Urinary bladder (tissue), 4 donors: ENCODE measurements around the gene HHIPL1. TPM values are rescaled to one million over a fixed set of nuclear protein-coding genes. Genes with fewer than 3 reads are reported as not detected.

Source experiments
- DNase-seq: peaks from one replicate; pipeline ENCODE4 v3.0.0-alpha.2; 2015; ENCODE audit errors: extremely low spot score
- H3K27ac ChIP-seq: one replicate; pipeline ENCODE4 v1.5.1; 2013; ENCODE audit warnings: low read depth, mild to moderate bottlenecking, moderate library complexity
- H3K36me3 ChIP-seq: one replicate; pipeline ENCODE4 v1.6.1; 2013; ENCODE audit warnings: mild to moderate bottlenecking, moderate library complexity; ENCODE audit not compliant: insufficient read depth
- H3K4me1 ChIP-seq: one replicate; pipeline ENCODE4 v1.6.1; 2013; ENCODE audit warnings: mild to moderate bottlenecking, moderate library complexity; ENCODE audit not compliant: insufficient read depth
- H3K4me3 ChIP-seq: one replicate; pipeline ENCODE4 v1.5.1; 2013; ENCODE audit warnings: low read depth, low read length
- WGBS: extraction: QIAGEN DNeasy Blood & Tissue Kit; methylation state at CpG from one replicate; pipeline ENCODE4 v1.1.7; 2013; 5-methylcytosine and 5-hydroxymethylcytosine counted together
- polyA plus RNA-seq: library from polyadenylated mRNA; stranded (reverse); fragments of 200-250 nt; gene quantifications from one replicate; pipeline ENCODE4 v1.2.3, GENCODE V29; 2013
- total RNA-seq: library from RNA; depleted of rRNA; stranded (reverse); fragments of >200 nt; gene quantifications from one replicate; pipeline ENCODE4 v1.2.3, GENCODE V29; 2014
- donor health status: healthy with polysubstance abuse.
- donor health status: healthy.

Gene HHIPL1
- total and polyA plus RNA-seq, 2 donors = 2.1 to 3.8 TPM

DNA sequence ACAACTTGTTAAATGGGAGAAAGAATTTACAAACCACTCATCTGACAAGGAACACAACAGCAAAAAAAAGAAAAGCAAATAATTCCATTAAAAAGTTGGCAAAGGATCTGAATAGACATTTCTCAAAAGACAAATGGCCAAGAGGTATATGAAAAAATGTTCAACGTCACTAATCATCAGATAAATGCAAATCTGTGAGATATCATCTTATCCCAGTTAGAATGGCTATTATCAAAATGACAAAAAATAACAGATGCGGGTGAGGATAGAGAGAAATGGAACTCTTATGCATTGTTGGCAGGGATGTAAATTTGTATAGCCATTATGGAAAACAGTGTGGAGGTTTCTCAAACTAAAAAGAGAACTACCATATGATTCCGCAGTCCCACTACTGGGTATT lies 69.0 kb downstream of the HHIPL1 start:
- DNase-seq = no peak
- no peaks in the 10 kb centered on the region for H3K36me3 ChIP-seq
- H3K4me3 ChIP-seq = no peak overlapping the region
- WGBS = 87% methylated on average over 3 of the region's 3 CpGs
- no peak overlapping the region for H3K27ac ChIP-seq
- no peaks in the 10 kb centered on the region for H3K4me1 ChIP-seq

GRCh38 chr14:99715266-99716000 lies 70.5 kb downstream of the HHIPL1 start:
- no peaks in the 10 kb centered on the region for H3K36me3 ChIP-seq
- H3K4me3 ChIP-seq = no peak overlapping the region
- DNase-seq = no peak
- H3K4me1 ChIP-seq = no peaks in the 10 kb centered on the region
- no peak overlapping the region for H3K27ac ChIP-seq
- WGBS = 73% methylated on average over 24 of the region's 24 CpGs

DNA sequence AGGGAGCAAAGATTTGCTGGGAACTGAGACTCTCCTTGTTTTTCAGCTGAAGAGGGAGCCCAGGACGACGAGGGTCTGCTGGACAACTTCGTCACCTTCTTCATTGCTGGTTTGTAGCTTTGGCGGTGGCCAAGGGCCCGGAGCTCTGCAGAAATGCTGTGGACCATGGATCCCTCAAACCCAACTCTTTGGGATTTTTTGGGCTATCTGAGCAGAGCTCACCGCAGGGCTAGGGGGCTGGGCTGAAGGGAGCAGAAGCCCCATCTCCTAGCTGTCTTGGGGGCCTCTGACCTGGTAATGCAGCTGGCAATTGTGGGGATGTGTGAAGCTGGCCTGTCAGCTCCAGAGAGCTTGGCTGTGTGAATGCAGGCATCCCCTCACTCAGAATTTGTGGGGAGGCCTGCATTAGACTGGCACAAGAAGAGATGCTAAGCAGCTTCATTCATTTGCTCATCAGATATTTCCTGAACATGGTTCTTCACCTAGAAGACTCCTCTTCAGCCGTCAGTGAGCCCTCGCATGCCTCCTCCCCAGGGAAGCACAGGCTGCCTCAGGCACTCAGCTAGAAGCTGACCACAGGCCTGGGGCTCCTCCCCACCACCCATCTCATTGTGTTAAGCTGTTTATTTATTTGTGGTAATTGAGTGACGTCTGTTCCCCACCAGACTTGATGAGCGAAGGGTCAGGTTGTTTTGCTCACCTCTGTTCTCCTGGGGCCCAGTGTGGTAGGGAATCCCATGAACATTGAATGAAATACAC lies 71.3 kb downstream of the HHIPL1 start:
- 81% methylated on average over 10 of the region's 10 CpGs for WGBS
- Histone ChIP-seq H3K27ac (no peak overlapping the region), H3K4me3 (no peak overlapping the region), H3K4me1 (no peaks in the 10 kb centered on the region), H3K36me3 (no peaks in the 10 kb centered on the region)
- no peak for DNase-seq

- H3K27ac ChIP-seq = no peak overlapping the region
- no peaks in the 10 kb centered on the region for H3K4me1 ChIP-seq
- H3K36me3 ChIP-seq = no peaks in the 10 kb centered on the region
- DNase-seq = no peak
- H3K4me3 ChIP-seq = no peak overlapping the region
- WGBS = 94% methylated on average over 14 of the region's 14 CpGs
These were observed 72.1 kb downstream of the HHIPL1 start for GRCh38 chr14:99716850-99717681.

GRCh38 chr14:99717682-99718013 lies 72.7 kb downstream of the HHIPL1 start:
- H3K4me1 ChIP-seq = no peaks in the 10 kb centered on the region
- no peak for DNase-seq
- no peak overlapping the region for H3K4me3 ChIP-seq
- H3K27ac ChIP-seq = no peak overlapping the region
- WGBS = 90% methylated on average over 5 of the region's 5 CpGs
- no peaks in the 10 kb centered on the region for H3K36me3 ChIP-seq

GRCh38 chr14:99718031-99718810 lies 73.3 kb downstream of the HHIPL1 start:
- H3K4me1 ChIP-seq = no peaks in the 10 kb centered on the region
- no peaks in the 10 kb centered on the region for H3K36me3 ChIP-seq
- 80% methylated on average over 14 of the region's 14 CpGs for WGBS
- DNase-seq = no peak
- no peak overlapping the region for H3K27ac ChIP-seq
- H3K4me3 ChIP-seq = no peak overlapping the region

DNA sequence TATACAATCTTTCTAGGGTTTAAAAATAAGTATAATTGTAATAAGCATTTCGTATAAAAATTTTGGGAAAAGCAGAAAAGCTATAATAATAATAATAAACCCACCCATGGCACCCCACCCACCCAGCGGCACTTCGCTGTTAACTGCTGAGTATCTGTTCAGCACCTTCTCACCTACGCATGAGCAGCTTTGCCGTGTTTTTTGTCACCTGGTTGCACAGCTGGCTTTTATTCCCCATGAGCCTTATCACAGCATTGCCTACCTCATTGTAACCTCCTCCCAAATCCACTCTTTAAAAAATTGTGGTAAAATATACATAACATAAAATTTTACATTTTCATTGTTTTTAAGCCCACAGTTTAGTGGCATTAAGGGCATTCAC lies 73.9 kb downstream of the HHIPL1 start:
- 76% methylated on average over 5 of the region's 5 CpGs for WGBS
- DNase-seq = no peak
- Histone ChIP-seq H3K4me1 (no peaks in the 10 kb centered on the region), H3K4me3 (no peak overlapping the region), H3K27ac (no peak overlapping the region), H3K36me3 (no peaks in the 10 kb centered on the region)

DNA sequence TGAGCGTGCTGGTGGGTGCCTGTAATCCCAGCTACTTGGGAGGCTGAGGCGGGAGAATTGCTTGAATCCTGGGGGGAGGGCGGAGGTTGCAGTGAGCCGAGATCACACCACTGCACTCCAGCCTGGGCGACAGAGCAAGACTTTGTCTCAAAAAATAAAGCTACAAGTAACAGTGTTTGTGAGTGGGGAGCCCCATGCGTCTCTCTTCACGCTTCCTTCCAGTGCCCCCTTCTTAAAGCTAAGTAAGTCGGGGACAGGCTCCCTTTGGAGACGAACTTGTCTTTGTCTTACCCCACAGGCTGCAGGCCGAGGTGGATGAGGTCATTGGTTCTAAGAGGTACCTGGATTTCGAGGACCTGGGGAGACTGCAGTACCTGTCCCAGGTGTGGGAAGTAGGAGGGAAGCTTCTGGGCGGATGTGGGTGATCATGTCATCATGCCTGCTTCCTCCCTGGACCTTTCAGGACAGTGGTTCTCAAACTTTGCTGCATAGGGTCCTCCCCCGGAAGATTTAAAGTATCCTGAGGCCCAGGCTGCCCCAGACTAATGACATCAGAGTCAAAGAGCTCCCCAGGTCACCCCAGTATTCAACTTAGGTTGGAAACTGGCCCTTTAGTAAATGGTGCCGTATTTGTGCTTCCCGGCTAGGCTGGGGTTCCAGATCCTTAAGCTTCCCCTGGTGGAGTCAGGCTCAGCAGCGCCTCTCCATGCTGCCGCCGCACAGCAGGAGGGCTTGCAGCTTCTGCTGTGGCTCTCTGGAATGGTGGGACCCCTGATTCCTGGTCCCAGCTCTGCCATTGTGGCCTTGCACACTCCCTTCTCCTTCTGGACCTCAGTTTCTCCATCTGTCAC lies 76.2 kb downstream of the HHIPL1 start:
- H3K4me3 ChIP-seq = no peak overlapping the region
- no peaks in the 10 kb centered on the region for H3K4me1 ChIP-seq
- WGBS = 94% methylated on average over 18 of the region's 18 CpGs
- DNase-seq = no peak
- H3K27ac ChIP-seq = no peak overlapping the region
- H3K36me3 ChIP-seq = no peaks in the 10 kb centered on the region

DNA sequence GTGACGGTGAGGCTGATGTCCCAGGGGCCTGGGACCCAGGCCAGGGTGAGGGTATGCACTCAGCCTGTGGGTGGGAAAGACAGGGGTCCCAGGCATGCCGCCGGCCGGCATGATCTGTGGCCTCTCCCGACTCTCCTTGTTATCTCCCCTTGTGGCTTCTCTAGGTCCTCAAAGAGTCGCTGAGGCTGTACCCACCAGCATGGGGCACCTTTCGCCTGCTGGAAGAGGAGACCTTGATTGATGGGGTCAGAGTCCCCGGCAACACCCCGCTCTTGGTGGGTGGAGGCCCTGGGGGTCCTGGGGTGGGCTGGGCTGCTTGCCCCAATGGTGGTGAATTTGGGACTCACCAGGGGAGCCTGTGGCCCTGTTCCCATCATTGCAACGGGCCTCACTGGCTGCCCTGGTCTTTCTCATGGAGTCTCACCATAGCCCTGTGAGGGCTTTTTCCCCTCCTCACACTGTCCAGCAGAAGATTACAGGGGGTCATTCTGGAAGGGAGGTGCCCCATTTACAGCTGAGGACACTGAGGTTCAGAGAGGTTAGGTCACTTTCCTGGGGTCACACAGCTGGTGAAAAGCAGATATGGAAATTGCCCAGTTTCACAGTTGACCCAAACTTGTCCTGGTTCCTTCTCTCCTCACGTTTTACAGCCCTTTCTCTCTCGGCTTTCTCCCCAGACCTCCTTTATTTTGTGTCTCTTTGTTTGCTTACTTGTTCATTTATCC lies 77.0 kb downstream of the HHIPL1 start:
- H3K4me1 ChIP-seq = no peaks in the 10 kb centered on the region
- WGBS = 91% methylated on average over 12 of the region's 12 CpGs
- H3K36me3 ChIP-seq = no peaks in the 10 kb centered on the region
- DNase-seq = no peak
- H3K27ac ChIP-seq = no peak overlapping the region
- no peak overlapping the region for H3K4me3 ChIP-seq

GRCh38 chr14:99722741-99723140 lies 77.8 kb downstream of the HHIPL1 start:
- Histone ChIP-seq H3K27ac (no peak overlapping the region), H3K4me1 (no peaks in the 10 kb centered on the region)

GRCh38 chr14:99724196-99724891 lies 79.4 kb downstream of the HHIPL1 start:
- Histone ChIP-seq H3K27ac (no peak overlapping the region), H3K4me1 (no peaks in the 10 kb centered on the region), H3K4me3 (no peak overlapping the region), H3K36me3 (no peaks in the 10 kb centered on the region)
- WGBS = 64% methylated on average over 5 of the region's 5 CpGs
- DNase-seq = no peak

More at GRCh38 chr14:99722741-99723140, 77.8 kb downstream of the HHIPL1 start:
- Histone ChIP-seq H3K4me3 (no peak overlapping the region), H3K36me3 (no peaks in the 10 kb centered on the region)
- 93% methylated on average over 9 of the region's 9 CpGs for WGBS
- no peak for DNase-seq
